VCaP (cell line): Measurements from ENCODE around the gene RRP36.

Experiments used
- H3K27ac ChIP-seq: fragments of 450-650 bp; 2 replicates; pipeline ENCODE4 v1.5.1; 2017
- CTCF ChIP-seq: fragments of 450-650 bp; conservative IDR thresholded peaks from 2 replicates; pipeline ENCODE4 v1.5.1; 2017; ENCODE audit warnings: mild to moderate bottlenecking, moderate library complexity

The RRP36 gene

DNA sequence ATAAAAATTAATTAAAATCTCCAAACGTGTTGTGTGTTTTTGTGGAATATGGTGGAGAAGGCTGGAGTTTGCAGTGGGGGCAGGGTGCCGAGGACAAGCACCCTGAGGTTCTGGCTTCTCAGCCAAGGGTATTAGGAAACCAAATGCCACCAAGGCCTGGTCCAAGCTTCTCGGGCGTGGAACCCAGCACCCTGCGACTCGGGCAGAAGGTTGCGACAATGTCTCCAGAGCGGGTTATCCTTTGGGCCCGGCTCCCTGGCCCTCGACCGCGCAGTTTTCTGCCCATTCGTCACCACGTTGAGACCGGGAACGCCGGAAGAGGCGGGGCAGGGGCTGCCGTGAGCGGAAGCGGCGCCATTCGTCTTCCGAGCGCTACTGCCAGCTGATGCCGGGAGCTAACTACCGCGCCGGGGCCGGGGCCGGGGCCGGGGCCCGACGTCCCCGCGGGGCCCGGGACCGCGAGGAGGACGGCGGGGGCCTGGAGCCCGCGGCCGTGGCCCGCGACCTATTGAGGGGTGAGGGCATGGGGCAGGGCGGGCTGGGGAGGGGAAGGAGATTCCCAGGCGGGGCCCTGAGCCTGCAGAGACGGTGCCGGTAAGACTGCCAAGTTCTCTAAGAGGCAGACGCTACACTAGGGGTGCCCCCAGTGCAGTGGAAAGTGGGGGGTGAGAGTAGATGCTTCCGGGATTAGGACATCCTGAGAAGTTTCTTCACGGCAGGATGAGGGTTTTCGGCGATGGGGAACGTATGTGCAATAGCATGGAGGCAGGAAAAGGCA is at the start of gene RRP36:
Gene RRP36 (plus strand): TSS at position 354 of the 778 bp plus-strand sequence. CDS start 32 bp downstream, at position 386.
- peak within 1 kb of the TSS; percentile 84 for H3K27ac ChIP-seq
- TF ChIP-seq CTCF, result no peak

DNA sequence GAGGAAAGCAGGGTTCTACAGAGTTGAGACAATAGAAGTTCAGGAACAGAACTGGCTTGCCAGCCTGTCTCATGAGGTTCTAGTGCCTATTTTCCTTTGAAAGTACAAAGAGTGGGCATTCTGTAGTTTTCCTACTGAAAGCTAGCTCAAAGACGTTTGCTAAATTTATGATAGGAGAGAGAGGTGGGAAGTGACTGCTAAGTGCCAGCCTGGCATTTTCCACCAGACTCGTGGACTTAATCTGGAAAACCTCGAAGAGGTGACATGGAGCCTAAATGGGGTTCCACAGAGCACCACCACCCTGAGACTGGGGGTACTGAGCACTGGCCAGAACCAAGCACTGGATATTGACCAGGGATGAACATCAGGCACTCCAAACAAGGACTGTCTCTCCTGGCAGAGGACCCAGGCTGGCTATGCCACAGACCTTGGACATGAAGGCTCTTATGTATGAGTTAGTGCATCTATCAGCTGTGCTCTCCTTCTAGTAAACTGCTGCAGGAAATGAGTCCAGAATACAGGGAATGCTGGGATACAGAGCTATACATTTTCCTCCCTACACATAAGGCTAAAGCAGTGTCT is 49.6 kb upstream of the RRP36 start:
- no peak for TF ChIP-seq CTCF
- no peak overlapping the region for H3K27ac ChIP-seq

DNA sequence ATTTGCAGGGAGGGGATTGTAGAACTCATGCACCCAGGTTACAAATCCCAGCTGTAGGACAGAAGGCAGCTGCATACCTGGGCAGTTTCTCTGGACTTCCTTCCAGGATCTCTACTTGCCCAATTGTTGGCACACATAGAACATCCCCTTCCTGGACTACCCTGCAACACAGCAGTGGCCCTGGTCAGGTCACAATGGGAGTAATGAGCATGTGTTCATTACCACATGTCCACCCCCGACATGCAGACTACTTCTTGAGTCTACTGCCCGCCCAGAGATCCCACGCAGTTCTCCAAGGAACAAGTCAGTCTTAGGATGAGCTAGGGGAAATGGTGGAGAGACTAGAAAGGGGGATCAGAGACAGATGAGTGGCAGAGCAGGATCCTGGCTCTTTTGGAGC is 47.5 kb upstream of the RRP36 start:
- TF ChIP-seq CTCF, result no peak
- no peak overlapping the region for H3K27ac ChIP-seq

GRCh38 chr6:42974919-42975505 is 46.4 kb upstream of the RRP36 start:
- no peak for TF ChIP-seq CTCF
- H3K27ac ChIP-seq, result no peak overlapping the region

DNA sequence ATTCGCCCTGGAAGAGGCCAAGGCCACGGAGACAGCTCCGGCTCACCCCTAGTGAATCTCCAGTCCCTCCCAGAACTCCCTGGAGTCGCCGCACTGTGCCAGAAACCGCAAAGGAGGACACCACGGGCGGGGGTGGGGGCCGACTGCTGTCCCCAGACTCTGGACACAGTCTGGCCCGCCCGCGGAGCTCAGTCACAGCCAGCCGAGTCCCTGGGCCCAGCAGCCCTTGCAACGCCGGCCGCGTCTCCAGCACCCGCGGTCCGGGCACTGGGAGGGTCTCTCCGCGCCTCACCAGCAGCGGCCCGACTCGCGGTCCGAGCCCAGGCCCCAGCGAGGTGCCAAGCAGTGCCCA is 43.0 kb upstream of the RRP36 start:
- no peak for TF ChIP-seq CTCF
- H3K27ac ChIP-seq, result peak overlapping the region; percentile 89

DNA sequence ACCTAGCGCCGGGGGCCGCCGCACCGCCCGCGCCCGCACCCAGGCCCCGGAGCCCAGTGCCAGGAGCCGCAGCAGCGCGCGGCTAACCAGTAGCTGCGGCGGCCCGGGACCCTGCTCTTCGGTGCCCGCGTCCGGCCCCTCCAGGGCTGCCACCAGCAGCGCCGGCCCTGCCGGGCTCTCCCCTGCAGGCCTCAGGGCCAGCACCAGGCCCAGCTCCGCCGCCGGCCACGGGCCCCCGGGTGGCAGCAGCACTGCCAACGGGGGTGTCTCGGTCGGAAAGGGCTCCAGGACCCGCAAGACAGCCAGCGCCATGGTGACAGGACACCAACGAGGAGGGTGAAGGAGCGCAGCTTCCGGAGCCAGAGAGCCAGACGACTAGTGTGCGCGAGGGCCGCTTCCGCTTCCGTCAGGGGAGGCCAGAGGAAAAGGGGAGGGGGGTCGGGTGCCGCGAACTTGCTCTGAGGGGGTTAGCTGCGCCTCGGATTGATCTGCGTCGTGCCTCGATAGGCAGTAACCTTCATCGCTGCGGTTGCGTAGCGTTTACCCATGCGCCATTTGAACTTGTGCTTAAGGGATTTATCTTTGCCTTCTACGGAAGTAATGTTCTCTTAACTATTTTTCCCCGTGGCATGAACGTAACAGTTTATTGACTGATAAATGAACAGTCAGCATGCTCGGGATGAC is 42.4 kb upstream of the RRP36 start, which contains the start of gene PEX6:
Gene PEX6 (minus strand): TSS at position 343 of the 684 bp plus-strand sequence. CDS start 31 bp downstream, at position 312.
- TF ChIP-seq CTCF, result no peak
- H3K27ac ChIP-seq, result peak within 1 kb of the TSS; percentile 89

- TF ChIP-seq CTCF, result no peak
Measured at GRCh38 chr6:42979523-42980177, 41.8 kb upstream of the RRP36 start.

More at GRCh38 chr6:42979523-42980177, 41.8 kb upstream of the RRP36 start:
- peak overlapping the region; percentile 89 for H3K27ac ChIP-seq
